Mesendoderm (in vitro differentiated cells): ENCODE results near the gene ZNF501.

Source experiments
- DNase-seq: peaks from one replicate; pipeline ENCODE4 v3.0.0; 2013
- H2AK5ac ChIP-seq: 2 replicates; pipeline ENCODE4 v1.6.1; 2013; ENCODE audit warnings: low read length, inconsistent platforms
- H2BK120ac ChIP-seq: 2 replicates; pipeline ENCODE4 v1.6.1; 2013; ENCODE audit warnings: low read depth, mild to moderate bottlenecking, low read length, moderate library complexity, mixed read lengths
- H2BK15ac ChIP-seq: replicated peaks from 2 replicates; pipeline ENCODE4 v1.6.1; 2013; ENCODE audit warnings: low read depth, mild to moderate bottlenecking, moderate library complexity
- H2BK5ac ChIP-seq: 2 replicates; pipeline ENCODE4 v1.6.1; 2013; ENCODE audit warnings: low read length, inconsistent platforms
- H3K18ac ChIP-seq: 2 replicates; pipeline ENCODE4 v1.6.1; 2013; ENCODE audit warnings: mild to moderate bottlenecking, low read length, mixed read lengths
- H3K23ac ChIP-seq: one replicate; pipeline ENCODE4 v1.6.1; 2013; ENCODE audit warnings: low read length
- H3K27ac ChIP-seq: 2 replicates; pipeline ENCODE4 v1.5.1; 2013; ENCODE audit warnings: low read depth, mild to moderate bottlenecking, inconsistent platforms, low read length, moderate library complexity
- H3K27me3 ChIP-seq: 2 replicates; pipeline ENCODE4 v1.6.1; 2013; ENCODE audit warnings: low read length, control low read depth, mild to moderate bottlenecking, inconsistent platforms; ENCODE audit not compliant: insufficient read depth, poor library complexity
- H3K36me3 ChIP-seq: 2 replicates; pipeline ENCODE4 v1.6.1; 2013; ENCODE audit warnings: low read length, inconsistent platforms; ENCODE audit not compliant: control insufficient read depth, insufficient read depth
- H3K4ac ChIP-seq: one replicate; pipeline ENCODE4 v1.6.1; 2013; ENCODE audit warnings: low read depth, mild to moderate bottlenecking, low read length, moderate library complexity
- H3K4me1 ChIP-seq: 2 replicates; pipeline ENCODE4 v1.6.1; 2013; ENCODE audit warnings: low read depth, low read length, inconsistent platforms; ENCODE audit not compliant: control insufficient read depth
- H3K4me2 ChIP-seq: 2 replicates; pipeline ENCODE4 v1.6.1; 2013; ENCODE audit warnings: low read length
- H3K4me3 ChIP-seq: 2 replicates; pipeline ENCODE4 v1.5.1; 2013; ENCODE audit warnings: mild to moderate bottlenecking, low read length
- H3K56ac ChIP-seq: one replicate; pipeline ENCODE4 v1.6.1; 2013; ENCODE audit warnings: low read length
- H3K79me1 ChIP-seq: 2 replicates; pipeline ENCODE4 v1.6.1; 2013; ENCODE audit warnings: low read length, inconsistent platforms
- H3K79me2 ChIP-seq: 2 replicates; pipeline ENCODE4 v1.6.1; 2013; ENCODE audit warnings: mild to moderate bottlenecking, low read length; ENCODE audit not compliant: control insufficient read depth, insufficient read depth
- H3K9ac ChIP-seq: 2 replicates; pipeline ENCODE4 v1.6.1; 2013; ENCODE audit warnings: low read length, inconsistent platforms
- H4K5ac ChIP-seq: one replicate; pipeline ENCODE4 v1.6.1; 2013; ENCODE audit warnings: low read length
- H4K8ac ChIP-seq: one replicate; pipeline ENCODE4 v1.6.1; 2013; ENCODE audit warnings: low read depth, mild to moderate bottlenecking, control low read depth, low read length, moderate library complexity
- WGBS: extraction: QIAGEN DNeasy Blood & Tissue Kit; methylation state at CpG from one replicate; pipeline ENCODE4 v1.1.7; 2013; ENCODE audit warnings: low lambda C conversion rate, missing lambda C conversion rate; ENCODE audit not compliant: insufficient coverage; ENCODE audit errors: extremely low coverage; 5-methylcytosine and 5-hydroxymethylcytosine counted together

Gene ZNF501

GRCh38 chr3:44772099-44772442 lies 42.6 kb downstream of the ZNF501 start:
- Histone ChIP-seq H4K8ac (no peak overlapping the region), H3K27ac (no peak overlapping the region), H3K79me1 (peaks cover 13% of the 10 kb centered on the region), H3K79me2 (peaks cover 5% of the 10 kb centered on the region), H3K9ac (no peak overlapping the region), H2BK15ac (no peak overlapping the region), H4K5ac (no peak overlapping the region), H3K4me3 (no peak overlapping the region), H3K4ac (no peak overlapping the region), H2BK5ac (no peak overlapping the region), H3K4me2 (no peak overlapping the region), H2BK120ac (no peak overlapping the region), H3K23ac (no peak overlapping the region), H2AK5ac (no peak overlapping the region), H3K18ac (no peak overlapping the region), H3K27me3 (peaks cover 2% of the 10 kb centered on the region), H3K36me3 (peaks cover 2% of the 10 kb centered on the region), H3K56ac (no peak overlapping the region), H3K4me1 (no peaks in the 10 kb centered on the region)
- no CpG with 5 or more reads among the region's 1 CpG for WGBS
- peak; percentile 26 for DNase-seq

- DNase-seq = no peak
- no peak overlapping the region for H3K18ac ChIP-seq
- no peak overlapping the region for H2BK120ac ChIP-seq
- no peak overlapping the region for H3K4me2 ChIP-seq
- no peaks in the 10 kb centered on the region for H3K27me3 ChIP-seq
- no peak overlapping the region for H3K27ac ChIP-seq
- no peak overlapping the region for H4K8ac ChIP-seq
- H2BK15ac ChIP-seq = no peak overlapping the region
- no peaks in the 10 kb centered on the region for H3K79me2 ChIP-seq
- H3K36me3 ChIP-seq = peaks cover 2% of the 10 kb centered on the region
- no peak overlapping the region for H2AK5ac ChIP-seq
- WGBS = no CpG with 5 or more reads among the region's 4 CpGs
- no peak overlapping the region for H3K9ac ChIP-seq
- H2BK5ac ChIP-seq = no peak overlapping the region
- no peak overlapping the region for H3K56ac ChIP-seq
- H3K4me3 ChIP-seq = no peak overlapping the region
- no peak overlapping the region for H3K4ac ChIP-seq
- H4K5ac ChIP-seq = no peak overlapping the region
- H3K4me1 ChIP-seq = no peaks in the 10 kb centered on the region
- H3K79me1 ChIP-seq = no peaks in the 10 kb centered on the region
- H3K23ac ChIP-seq = no peak overlapping the region
Observed at GRCh38 chr3:44782891-44783290, 53.5 kb downstream of the ZNF501 start.
